Panc1 (cell line): Measurements from ENCODE around the gene TAF13.

Experiments
- CTCF ChIP-seq: fragments of 450-650 bp; IDR thresholded peaks from 2 replicates; pipeline ENCODE4 v1.5.1; 2017; ENCODE audit warnings: mild to moderate bottlenecking
- POLR2AphosphoS5 ChIP-seq: IDR thresholded peaks from 2 replicates; pipeline ENCODE4 v1.6.1; 2012; ENCODE audit warnings: mild to moderate bottlenecking, low read depth, low read length, moderate library complexity
- REST ChIP-seq, 2 experiments: IDR thresholded peaks; 2 replicates each; pipeline ENCODE4 v1.6.1; 2011 to 2012; ENCODE audit warnings: low read depth in 2 of 2, control low read depth in 1 of 2, low read length in 1 of 2, mild to moderate bottlenecking in 1 of 2, moderate library complexity in 1 of 2; ENCODE audit not compliant: insufficient read depth in 1 of 2
- TCF7L2 ChIP-seq: IDR thresholded peaks from 2 replicates; pipeline ENCODE4 v1.6.1; 2011; ENCODE audit warnings: mild to moderate bottlenecking, low read depth, low read length, inconsistent platforms

- no peak for TF ChIP-seq REST (IDR thresholded peaks at IDR 0.05; ENCODE audit: insufficient read depth in 1 of 2, low read depth in 2 of 2, low read length in 1 of 2)
- peak; percentile 89 for TF ChIP-seq CTCF
- no peak for TF ChIP-seq POLR2AphosphoS5
- no peak for TF ChIP-seq TCF7L2
Measured at GRCh38 chr1:109089242-109090015, 13.6 kb upstream of the TAF13 start.
